ENCODE results near the gene OSBPL3.

- TF ChIP-seq CTCF (IDR thresholded peaks at IDR 0.05) (no peak), POLR2A (IDR thresholded peaks at IDR 0.05) (no peak)
Observed at GRCh38 chr7:25024066-25024465, 44.1 kb upstream of the OSBPL3 start.

Measured in uterus (tissue), 2 donors.